SHP77 (cell line): ENCODE data around the gene CFAP210.

Source experiments
- DNase-seq, 2 experiments: peaks; one replicate each; lab custom pipeline; 2025; lab: John Stamatoyannopoulos, UW

Gene CFAP210

GRCh38 chr2:169694113-169694893 is at the start of gene CFAP210, which contains the start of gene PHOSPHO2:
CFAP210 (minus strand) TSS chr2:169694405; CDS start chr2:169694327, 78 bp downstream.
PHOSPHO2 (plus strand) TSS chr2:169694469; CDS start chr2:169700972, 6,503 bp downstream.
- peak; percentile 78 to 88 for DNase-seq

- no peak for DNase-seq
Observed at GRCh38 chr2:169743549-169743948, 49.3 kb upstream of the CFAP210 start.

GRCh38 chr2:169739351-169739750 is 45.1 kb upstream of the CFAP210 start:
- no peak for DNase-seq

- DNase-seq: no peak
Observed at GRCh38 chr2:169738566-169739229, 44.5 kb upstream of the CFAP210 start.

- DNase-seq: no peak
Observed at GRCh38 chr2:169736902-169737301, 42.7 kb upstream of the CFAP210 start.

GRCh38 chr2:169735623-169736022 is 41.4 kb upstream of the CFAP210 start:
- DNase-seq: no peak

- no peak for DNase-seq
Observed at GRCh38 chr2:169734169-169734847, 40.1 kb upstream of the CFAP210 start.

GRCh38 chr2:169732583-169733358 is 38.6 kb upstream of the CFAP210 start:
- DNase-seq: no peak

GRCh38 chr2:169732075-169732474 is 37.9 kb upstream of the CFAP210 start:
- no peak for DNase-seq

- DNase-seq: no peak
Observed at GRCh38 chr2:169729274-169729605, 35.0 kb upstream of the CFAP210 start.

GRCh38 chr2:169727065-169727464 is 32.9 kb upstream of the CFAP210 start:
- no peak for DNase-seq

- no peak for DNase-seq
Observed at GRCh38 chr2:169721016-169721415, 26.8 kb upstream of the CFAP210 start.

GRCh38 chr2:169718930-169719504 is 24.8 kb upstream of the CFAP210 start:
- DNase-seq: no peak

GRCh38 chr2:169717691-169718063 is 23.5 kb upstream of the CFAP210 start:
- DNase-seq: no peak

GRCh38 chr2:169716938-169717690 is 22.9 kb upstream of the CFAP210 start:
- DNase-seq: peak; percentile 24 to 41

- DNase-seq: peak; percentile 14 to 22
Observed at GRCh38 chr2:169716238-169716886, 22.2 kb upstream of the CFAP210 start.

GRCh38 chr2:169715379-169716237 is 21.4 kb upstream of the CFAP210 start:
- no peak for DNase-seq

- DNase-seq: no peak
Observed at GRCh38 chr2:169714699-169715098, 20.5 kb upstream of the CFAP210 start.

- no peak for DNase-seq
Observed at GRCh38 chr2:169713331-169713730, 19.1 kb upstream of the CFAP210 start.
